Measurements from ENCODE around the gene TBC1D1.

- no peak for TF ChIP-seq CTCF (conservative IDR thresholded peaks at IDR 0.05 in 1 of 2, IDR thresholded peaks at IDR 0.05 in 1 of 2; ENCODE audit: low read depth in 1 of 2, low read length in 2 of 2)
- TF ChIP-seq EZH2 (IDR thresholded peaks at IDR 0.05; ENCODE audit: low read length, missing control alignments): no peak
These were observed 114.8 kb downstream of the TBC1D1 start for GRCh38 chr4:38005637-38006036.
